ENCODE measurements around the gene UCK2. TPM values are rescaled to one million over a fixed set of nuclear protein-coding genes. Genes with fewer than 3 reads are reported as not detected.

Gene UCK2
- total and polyA plus RNA-seq, 2 experiments from 2014 or later, result 101 to 149 TPM

DNA sequence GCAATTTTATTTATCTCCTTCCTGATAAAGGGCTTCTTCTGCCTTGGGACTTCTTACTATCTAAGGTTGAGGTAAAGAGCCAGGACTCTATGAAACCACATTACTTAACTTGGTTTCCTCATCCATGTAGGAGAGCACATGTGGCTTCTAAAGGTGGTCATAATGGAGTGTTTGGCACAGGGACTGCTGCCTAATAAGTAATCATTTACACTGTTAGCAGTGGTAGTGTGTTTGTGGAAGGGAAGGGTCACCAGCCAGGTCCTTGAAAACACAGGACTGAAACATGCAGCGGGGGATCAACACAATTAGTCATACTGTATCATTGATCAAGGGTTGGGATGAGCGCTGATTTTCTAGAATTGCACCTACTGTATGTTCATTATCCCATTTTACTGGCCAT, 59.6 kb downstream of the UCK2 start (continued):
- no peak for TF ChIP-seq ZNF331 (CRISPR knock-in tag; IDR thresholded peaks at IDR 0.05; ENCODE audit: low read depth)
- TF ChIP-seq, protein P1, sequence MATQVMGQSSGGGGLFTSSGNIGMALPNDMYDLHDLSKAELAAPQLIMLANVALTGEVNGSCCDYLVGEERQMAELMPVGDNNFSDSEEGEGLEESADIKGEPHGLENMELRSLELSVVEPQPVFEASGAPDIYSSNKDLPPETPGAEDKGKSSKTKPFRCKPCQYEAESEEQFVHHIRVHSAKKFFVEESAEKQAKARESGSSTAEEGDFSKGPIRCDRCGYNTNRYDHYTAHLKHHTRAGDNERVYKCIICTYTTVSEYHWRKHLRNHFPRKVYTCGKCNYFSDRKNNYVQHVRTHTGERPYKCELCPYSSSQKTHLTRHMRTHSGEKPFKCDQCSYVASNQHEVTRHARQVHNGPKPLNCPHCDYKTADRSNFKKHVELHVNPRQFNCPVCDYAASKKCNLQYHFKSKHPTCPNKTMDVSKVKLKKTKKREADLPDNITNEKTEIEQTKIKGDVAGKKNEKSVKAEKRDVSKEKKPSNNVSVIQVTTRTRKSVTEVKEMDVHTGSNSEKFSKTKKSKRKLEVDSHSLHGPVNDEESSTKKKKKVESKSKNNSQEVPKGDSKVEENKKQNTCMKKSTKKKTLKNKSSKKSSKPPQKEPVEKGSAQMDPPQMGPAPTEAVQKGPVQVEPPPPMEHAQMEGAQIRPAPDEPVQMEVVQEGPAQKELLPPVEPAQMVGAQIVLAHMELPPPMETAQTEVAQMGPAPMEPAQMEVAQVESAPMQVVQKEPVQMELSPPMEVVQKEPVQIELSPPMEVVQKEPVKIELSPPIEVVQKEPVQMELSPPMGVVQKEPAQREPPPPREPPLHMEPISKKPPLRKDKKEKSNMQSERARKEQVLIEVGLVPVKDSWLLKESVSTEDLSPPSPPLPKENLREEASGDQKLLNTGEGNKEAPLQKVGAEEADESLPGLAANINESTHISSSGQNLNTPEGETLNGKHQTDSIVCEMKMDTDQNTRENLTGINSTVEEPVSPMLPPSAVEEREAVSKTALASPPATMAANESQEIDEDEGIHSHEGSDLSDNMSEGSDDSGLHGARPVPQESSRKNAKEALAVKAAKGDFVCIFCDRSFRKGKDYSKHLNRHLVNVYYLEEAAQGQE (IDR thresholded peaks at IDR 0.05; ENCODE audit: unreplicated experiment), result no peak
- TF ChIP-seq, protein P2, sequence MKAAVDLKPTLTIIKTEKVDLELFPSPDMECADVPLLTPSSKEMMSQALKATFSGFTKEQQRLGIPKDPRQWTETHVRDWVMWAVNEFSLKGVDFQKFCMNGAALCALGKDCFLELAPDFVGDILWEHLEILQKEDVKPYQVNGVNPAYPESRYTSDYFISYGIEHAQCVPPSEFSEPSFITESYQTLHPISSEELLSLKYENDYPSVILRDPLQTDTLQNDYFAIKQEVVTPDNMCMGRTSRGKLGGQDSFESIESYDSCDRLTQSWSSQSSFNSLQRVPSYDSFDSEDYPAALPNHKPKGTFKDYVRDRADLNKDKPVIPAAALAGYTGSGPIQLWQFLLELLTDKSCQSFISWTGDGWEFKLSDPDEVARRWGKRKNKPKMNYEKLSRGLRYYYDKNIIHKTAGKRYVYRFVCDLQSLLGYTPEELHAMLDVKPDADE (IDR thresholded peaks at IDR 0.05), result no peak
- no peak for TF ChIP-seq STAT1 (IDR thresholded peaks at IDR 0.05; ENCODE audit: unreplicated experiment)
- no peak for TF ChIP-seq JUNB (IDR thresholded peaks at IDR 0.05; ENCODE audit: unreplicated experiment)

DNA sequence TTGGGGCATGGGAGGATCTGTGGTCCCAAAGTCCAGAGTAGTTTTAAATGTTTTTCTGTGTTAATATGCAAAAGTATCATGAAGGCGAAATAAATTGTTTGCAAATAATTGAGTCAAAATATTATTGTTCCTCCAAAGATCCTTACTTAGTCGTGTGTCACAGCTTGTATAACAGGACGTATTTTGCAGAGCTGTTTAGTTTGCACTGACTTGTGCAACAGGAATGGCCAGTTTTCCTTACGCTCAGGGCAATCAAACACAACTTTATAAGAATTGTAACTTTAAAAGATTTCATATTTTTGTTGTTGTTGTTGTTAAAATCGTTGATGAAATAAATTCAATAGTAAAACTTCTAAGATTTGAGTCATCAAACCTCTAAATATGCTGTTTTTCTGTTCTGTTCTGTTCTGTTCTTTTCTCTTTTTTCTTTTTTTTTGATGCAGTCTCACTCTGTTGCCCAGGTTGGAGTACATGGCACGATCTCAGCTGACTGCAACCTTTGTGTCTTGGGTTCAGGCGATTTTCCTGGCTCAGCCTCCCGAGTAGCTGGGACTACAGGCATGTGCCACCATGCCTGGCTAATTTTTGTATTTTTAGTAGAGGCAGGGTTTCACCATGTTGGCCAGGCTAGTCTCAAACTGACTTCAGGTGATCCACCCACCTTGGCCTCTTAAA, 60.6 kb downstream of the UCK2 start:
- Histone ChIP-seq H3F3A (replicated peaks; ENCODE audit: low read depth) (no peaks in the 10 kb centered on the region), H3K9me2 (ENCODE audit: insufficient read depth) (no peaks in the 10 kb centered on the region), H3K79me2 (replicated peaks; ENCODE audit: insufficient read depth) (peaks cover 92% of the 10 kb centered on the region), H3K27ac (ENCODE audit: low read depth) (no peak overlapping the region), H3K27me3 (ENCODE audit: insufficient read depth) (no peaks in the 10 kb centered on the region), H3K36me3 (ENCODE audit: insufficient read depth) (peaks cover 15% of the 10 kb centered on the region), H3K4me1 (ENCODE audit: insufficient read depth) (peaks cover 19% of the 10 kb centered on the region), H2AFZ (no peak overlapping the region), H3K4me2 (no peak overlapping the region), H3K4me3 (no peak overlapping the region), H4K20me1 (replicated peaks; ENCODE audit: insufficient read depth) (peaks cover 60% of the 10 kb centered on the region)
- DNase-seq (ENCODE audit: low spot score) (no peak), ATAC-seq (no peak)
- no peak overlapping the region for H3K4me3 Mint-ChIP-seq
- H3K27ac Mint-ChIP-seq, result no peak overlapping the region
- H3K36me3 Mint-ChIP-seq (ENCODE audit: low read depth), result peaks cover 34% of the 10 kb centered on the region
- peaks cover 6% of the 10 kb centered on the region for H3K27me3 Mint-ChIP-seq (ENCODE audit: insufficient read depth, low read depth, poor library complexity)
- H3K9me3 Mint-ChIP-seq, result peaks cover 4% of the 10 kb centered on the region; the same call in 2 of the 3 replicates
- peaks cover 34% of the 10 kb centered on the region for H3K4me1 Mint-ChIP-seq
- TF ChIP-seq STAT1 (IDR thresholded peaks at IDR 0.05; ENCODE audit: unreplicated experiment) (no peak), CREB1 (CRISPR knock-in tag; IDR thresholded peaks at IDR 0.05; ENCODE audit: low read depth) (no peak), ZNF114 (CRISPR knock-in tag; IDR thresholded peaks at IDR 0.05) (no peak)
- TF ChIP-seq, protein P1 (IDR thresholded peaks at IDR 0.05; ENCODE audit: unreplicated experiment), result no peak
- TF ChIP-seq, protein P3, sequence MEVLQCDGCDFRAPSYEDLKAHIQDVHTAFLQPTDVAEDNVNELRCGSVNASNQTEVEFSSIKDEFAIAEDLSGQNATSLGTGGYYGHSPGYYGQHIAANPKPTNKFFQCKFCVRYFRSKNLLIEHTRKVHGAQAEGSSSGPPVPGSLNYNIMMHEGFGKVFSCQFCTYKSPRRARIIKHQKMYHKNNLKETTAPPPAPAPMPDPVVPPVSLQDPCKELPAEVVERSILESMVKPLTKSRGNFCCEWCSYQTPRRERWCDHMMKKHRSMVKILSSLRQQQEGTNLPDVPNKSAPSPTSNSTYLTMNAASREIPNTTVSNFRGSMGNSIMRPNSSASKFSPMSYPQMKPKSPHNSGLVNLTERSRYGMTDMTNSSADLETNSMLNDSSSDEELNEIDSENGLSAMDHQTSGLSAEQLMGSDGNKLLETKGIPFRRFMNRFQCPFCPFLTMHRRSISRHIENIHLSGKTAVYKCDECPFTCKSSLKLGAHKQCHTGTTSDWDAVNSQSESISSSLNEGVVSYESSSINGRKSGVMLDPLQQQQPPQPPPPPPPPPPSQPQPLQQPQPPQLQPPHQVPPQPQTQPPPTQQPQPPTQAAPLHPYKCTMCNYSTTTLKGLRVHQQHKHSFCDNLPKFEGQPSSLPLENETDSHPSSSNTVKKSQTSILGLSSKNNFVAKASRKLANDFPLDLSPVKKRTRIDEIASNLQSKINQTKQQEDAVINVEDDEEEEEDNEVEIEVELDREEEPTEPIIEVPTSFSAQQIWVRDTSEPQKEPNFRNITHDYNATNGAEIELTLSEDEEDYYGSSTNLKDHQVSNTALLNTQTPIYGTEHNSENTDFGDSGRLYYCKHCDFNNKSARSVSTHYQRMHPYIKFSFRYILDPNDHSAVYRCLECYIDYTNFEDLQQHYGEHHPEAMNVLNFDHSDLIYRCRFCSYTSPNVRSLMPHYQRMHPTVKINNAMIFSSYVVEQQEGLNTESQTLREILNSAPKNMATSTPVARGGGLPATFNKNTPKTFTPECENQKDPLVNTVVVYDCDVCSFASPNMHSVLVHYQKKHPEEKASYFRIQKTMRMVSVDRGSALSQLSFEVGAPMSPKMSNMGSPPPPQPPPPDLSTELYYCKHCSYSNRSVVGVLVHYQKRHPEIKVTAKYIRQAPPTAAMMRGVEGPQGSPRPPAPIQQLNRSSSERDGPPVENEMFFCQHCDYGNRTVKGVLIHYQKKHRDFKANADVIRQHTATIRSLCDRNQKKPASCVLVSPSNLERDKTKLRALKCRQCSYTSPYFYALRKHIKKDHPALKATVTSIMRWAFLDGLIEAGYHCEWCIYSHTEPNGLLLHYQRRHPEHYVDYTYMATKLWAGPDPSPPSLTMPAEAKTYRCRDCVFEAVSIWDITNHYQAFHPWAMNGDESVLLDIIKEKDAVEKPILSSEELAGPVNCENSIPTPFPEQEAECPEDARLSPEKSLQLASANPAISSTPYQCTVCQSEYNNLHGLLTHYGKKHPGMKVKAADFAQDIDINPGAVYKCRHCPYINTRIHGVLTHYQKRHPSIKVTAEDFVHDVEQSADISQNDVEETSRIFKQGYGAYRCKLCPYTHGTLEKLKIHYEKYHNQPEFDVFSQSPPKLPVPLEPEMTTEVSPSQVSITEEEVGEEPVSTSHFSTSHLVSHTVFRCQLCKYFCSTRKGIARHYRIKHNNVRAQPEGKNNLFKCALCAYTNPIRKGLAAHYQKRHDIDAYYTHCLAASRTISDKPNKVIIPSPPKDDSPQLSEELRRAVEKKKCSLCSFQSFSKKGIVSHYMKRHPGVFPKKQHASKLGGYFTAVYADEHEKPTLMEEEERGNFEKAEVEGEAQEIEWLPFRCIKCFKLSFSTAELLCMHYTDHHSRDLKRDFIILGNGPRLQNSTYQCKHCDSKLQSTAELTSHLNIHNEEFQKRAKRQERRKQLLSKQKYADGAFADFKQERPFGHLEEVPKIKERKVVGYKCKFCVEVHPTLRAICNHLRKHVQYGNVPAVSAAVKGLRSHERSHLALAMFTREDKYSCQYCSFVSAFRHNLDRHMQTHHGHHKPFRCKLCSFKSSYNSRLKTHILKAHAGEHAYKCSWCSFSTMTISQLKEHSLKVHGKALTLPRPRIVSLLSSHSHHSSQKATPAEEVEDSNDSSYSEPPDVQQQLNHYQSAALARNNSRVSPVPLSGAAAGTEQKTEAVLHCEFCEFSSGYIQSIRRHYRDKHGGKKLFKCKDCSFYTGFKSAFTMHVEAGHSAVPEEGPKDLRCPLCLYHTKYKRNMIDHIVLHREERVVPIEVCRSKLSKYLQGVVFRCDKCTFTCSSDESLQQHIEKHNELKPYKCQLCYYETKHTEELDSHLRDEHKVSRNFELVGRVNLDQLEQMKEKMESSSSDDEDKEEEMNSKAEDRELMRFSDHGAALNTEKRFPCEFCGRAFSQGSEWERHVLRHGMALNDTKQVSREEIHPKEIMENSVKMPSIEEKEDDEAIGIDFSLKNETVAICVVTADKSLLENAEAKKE (CRISPR knock-in tag; IDR thresholded peaks at IDR 0.05), result no peak
